Trophoblast cell (in vitro differentiated cells and primary cell): ENCODE results near the gene KCND2.
A peak's percentile ranks its signal among the peaks of the same experiment; 100 is the strongest.

Source experiments
- DNase-seq, 2 donors: peaks; one replicate each; pipeline ENCODE4 v3.0.0-alpha.2; 2016
- H2AFZ ChIP-seq: 2 replicates; pipeline ENCODE4 v1.6.1; 2013; ENCODE audit warnings: low read length, moderate library complexity, mild to moderate bottlenecking; ENCODE audit not compliant: insufficient read depth, poor library complexity
- H2AK5ac ChIP-seq: 2 replicates; pipeline ENCODE4 v1.6.1; 2013; ENCODE audit warnings: mild to moderate bottlenecking, low read length
- H2BK120ac ChIP-seq: 2 replicates; pipeline ENCODE4 v1.6.1; 2013; ENCODE audit warnings: low read length, mild to moderate bottlenecking, moderate library complexity; ENCODE audit not compliant: insufficient read depth, poor library complexity
- H2BK12ac ChIP-seq: 2 replicates; pipeline ENCODE4 v1.6.1; 2013; ENCODE audit warnings: mild to moderate bottlenecking, low read length, moderate library complexity
- H2BK5ac ChIP-seq: 2 replicates; pipeline ENCODE4 v1.6.1; 2013; ENCODE audit warnings: low read length, low read depth, moderate library complexity, mild to moderate bottlenecking; ENCODE audit not compliant: poor library complexity
- H3K14ac ChIP-seq: 2 replicates; pipeline ENCODE4 v1.6.1; 2013; ENCODE audit warnings: mild to moderate bottlenecking, low read length
- H3K18ac ChIP-seq: 2 replicates; pipeline ENCODE4 v1.6.1; 2013; ENCODE audit warnings: mild to moderate bottlenecking, low read length
- H3K23ac ChIP-seq: 2 replicates; pipeline ENCODE4 v1.6.1; 2013; ENCODE audit warnings: low read length
- H3K27ac ChIP-seq: 2 replicates; pipeline ENCODE4 v1.5.1; 2013; ENCODE audit warnings: low read depth, mild to moderate bottlenecking, inconsistent platforms, low read length, moderate library complexity
- H3K27me3 ChIP-seq: 2 replicates; pipeline ENCODE4 v1.6.1; 2013; ENCODE audit warnings: inconsistent platforms, mild to moderate bottlenecking, low read length, moderate library complexity; ENCODE audit not compliant: insufficient read depth
- H3K36me3 ChIP-seq, 2 experiments: 1 replicate in 1 of 2; 2 replicates in 1 of 2; pipeline ENCODE4 v1.6.1; 2013; ENCODE audit warnings: low read length in 2 of 2, mild to moderate bottlenecking in 2 of 2, moderate library complexity in 1 of 2; ENCODE audit not compliant: insufficient read depth in 2 of 2, control insufficient read depth in 1 of 2
- H3K4ac ChIP-seq: 2 replicates; pipeline ENCODE4 v1.6.1; 2013; ENCODE audit warnings: low read depth, mild to moderate bottlenecking, low read length, moderate library complexity
- H3K4me1 ChIP-seq, 2 experiments: 1 replicate in 1 of 2; 2 replicates in 1 of 2; pipeline ENCODE4 v1.6.1; 2013; ENCODE audit warnings: low read length in 2 of 2, mild to moderate bottlenecking in 2 of 2, moderate library complexity in 1 of 2; ENCODE audit not compliant: insufficient read depth in 2 of 2, control insufficient read depth in 1 of 2
- H3K4me2 ChIP-seq: 2 replicates; pipeline ENCODE4 v1.6.1; 2013; ENCODE audit warnings: inconsistent platforms, mild to moderate bottlenecking, low read length, moderate library complexity
- H3K4me3 ChIP-seq: 2 replicates; pipeline ENCODE4 v1.5.1; 2013; ENCODE audit warnings: mild to moderate bottlenecking, low read depth, low read length, inconsistent platforms
- H3K79me1 ChIP-seq: one replicate; pipeline ENCODE4 v1.6.1; 2013; ENCODE audit warnings: low read length
- H3K79me2 ChIP-seq: 2 replicates; pipeline ENCODE4 v1.6.1; 2013; ENCODE audit warnings: low read length, mild to moderate bottlenecking; ENCODE audit not compliant: control insufficient read depth, insufficient read depth, poor library complexity
- H3K9ac ChIP-seq: 2 replicates; pipeline ENCODE4 v1.6.1; 2013; ENCODE audit warnings: mild to moderate bottlenecking, low read length
- H3K9me3 ChIP-seq: 2 replicates; pipeline ENCODE4 v1.6.1; 2013; ENCODE audit warnings: low read depth, mild to moderate bottlenecking, control low read depth, inconsistent platforms, low read length; ENCODE audit not compliant: insufficient read depth
- H4K12ac ChIP-seq: 2 replicates; pipeline ENCODE4 v1.6.1; 2013; ENCODE audit warnings: low read depth, mild to moderate bottlenecking, low read length, moderate library complexity
- H4K8ac ChIP-seq: 2 replicates; pipeline ENCODE4 v1.6.1; 2013; ENCODE audit warnings: low read depth, mild to moderate bottlenecking, low read length, moderate library complexity
- H4K91ac ChIP-seq: one replicate; pipeline ENCODE4 v1.6.1; 2013; ENCODE audit warnings: low read depth, mild to moderate bottlenecking, low read length, moderate library complexity
- WGBS: extraction: QIAGEN DNeasy Blood & Tissue Kit; methylation state at CpG from one replicate; pipeline ENCODE4 v1.1.7; 2013; ENCODE audit warnings: missing lambda C conversion rate; ENCODE audit not compliant: insufficient read length, insufficient coverage; ENCODE audit errors: extremely low coverage; 5-methylcytosine and 5-hydroxymethylcytosine counted together

KCND2 gene

DNA sequence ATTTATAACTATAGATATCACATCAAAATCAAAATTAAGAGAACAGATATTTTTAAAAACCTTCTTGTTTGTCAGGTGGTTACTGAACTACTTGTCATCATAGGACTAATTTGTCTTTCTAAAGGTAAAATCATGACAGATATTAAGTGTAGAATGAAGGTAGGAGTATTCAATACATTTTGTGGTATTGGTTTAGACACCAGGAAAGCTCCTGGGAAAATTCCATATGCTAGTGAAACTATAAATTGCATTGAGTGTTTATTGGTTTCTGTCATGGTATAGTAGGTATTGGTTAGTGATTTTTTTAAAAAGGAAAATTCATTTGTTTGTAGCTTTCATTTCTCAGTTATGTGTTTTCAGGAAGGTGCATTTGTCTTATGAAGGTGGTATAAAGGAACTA is 132.7 kb downstream of the KCND2 start:
- no peak overlapping the region for H3K23ac ChIP-seq
- H3K36me3 ChIP-seq: no peaks in the 10 kb centered on the region

DNA sequence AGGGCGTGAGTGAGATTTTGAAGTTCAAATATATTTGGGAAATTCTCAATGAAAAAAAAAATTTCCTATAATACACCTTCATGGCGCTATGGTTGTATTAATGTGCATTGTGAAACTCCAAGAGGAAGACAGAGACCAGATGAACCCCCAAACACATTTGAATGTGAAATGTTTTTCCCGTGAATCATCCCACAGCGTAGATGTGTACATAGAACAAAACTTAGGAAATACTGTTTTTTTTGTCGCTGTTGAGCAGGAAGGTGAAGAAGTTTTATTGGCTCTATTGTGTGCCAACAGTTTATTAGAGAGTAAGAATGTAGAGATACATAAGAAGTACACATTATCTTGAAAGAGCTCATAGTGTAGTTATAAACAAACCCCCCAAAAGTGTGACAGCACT is 134.0 kb downstream of the KCND2 start:
- Histone ChIP-seq H3K9me3 (no peaks in the 10 kb centered on the region), H3K27me3 (no peaks in the 10 kb centered on the region), H3K4ac (no peak overlapping the region), H3K23ac (no peak overlapping the region), H2AK5ac (no peak overlapping the region), H3K9ac (no peak overlapping the region), H2BK5ac (no peak overlapping the region), H2AFZ (no peak overlapping the region), H3K14ac (no peak overlapping the region), H3K4me2 (no peak overlapping the region), H3K79me2 (no peaks in the 10 kb centered on the region), H4K8ac (no peak overlapping the region), H3K18ac (no peak overlapping the region), H2BK120ac (no peak overlapping the region), H4K91ac (no peak overlapping the region), H3K4me1 (no peaks in the 10 kb centered on the region), H3K79me1 (no peaks in the 10 kb centered on the region), H4K12ac (no peak overlapping the region), H3K4me3 (no peak overlapping the region), H2BK12ac (no peak overlapping the region), H3K27ac (no peak overlapping the region), H3K36me3 (no peaks in the 10 kb centered on the region)
- no CpG with 5 or more reads among the region's 5 CpGs for WGBS
- DNase-seq: peak in 1 of 2 donors; percentile 38

More for the DNA sequence above, 132.7 kb downstream of the KCND2 start:
- Histone ChIP-seq H3K27ac (no peak overlapping the region), H2BK5ac (no peak overlapping the region), H4K91ac (no peak overlapping the region), H3K9ac (no peak overlapping the region), H4K12ac (no peak overlapping the region), H3K9me3 (no peaks in the 10 kb centered on the region), H3K4ac (no peak overlapping the region), H3K79me2 (no peaks in the 10 kb centered on the region), H3K4me1 (no peaks in the 10 kb centered on the region), H3K27me3 (no peaks in the 10 kb centered on the region), H3K18ac (no peak overlapping the region), H3K14ac (no peak overlapping the region), H3K79me1 (no peaks in the 10 kb centered on the region), H2BK120ac (no peak overlapping the region), H3K4me2 (no peak overlapping the region), H2BK12ac (no peak overlapping the region), H4K8ac (no peak overlapping the region), H2AFZ (no peak overlapping the region), H3K4me3 (no peak overlapping the region), H2AK5ac (no peak overlapping the region)
- no peak for DNase-seq

DNA sequence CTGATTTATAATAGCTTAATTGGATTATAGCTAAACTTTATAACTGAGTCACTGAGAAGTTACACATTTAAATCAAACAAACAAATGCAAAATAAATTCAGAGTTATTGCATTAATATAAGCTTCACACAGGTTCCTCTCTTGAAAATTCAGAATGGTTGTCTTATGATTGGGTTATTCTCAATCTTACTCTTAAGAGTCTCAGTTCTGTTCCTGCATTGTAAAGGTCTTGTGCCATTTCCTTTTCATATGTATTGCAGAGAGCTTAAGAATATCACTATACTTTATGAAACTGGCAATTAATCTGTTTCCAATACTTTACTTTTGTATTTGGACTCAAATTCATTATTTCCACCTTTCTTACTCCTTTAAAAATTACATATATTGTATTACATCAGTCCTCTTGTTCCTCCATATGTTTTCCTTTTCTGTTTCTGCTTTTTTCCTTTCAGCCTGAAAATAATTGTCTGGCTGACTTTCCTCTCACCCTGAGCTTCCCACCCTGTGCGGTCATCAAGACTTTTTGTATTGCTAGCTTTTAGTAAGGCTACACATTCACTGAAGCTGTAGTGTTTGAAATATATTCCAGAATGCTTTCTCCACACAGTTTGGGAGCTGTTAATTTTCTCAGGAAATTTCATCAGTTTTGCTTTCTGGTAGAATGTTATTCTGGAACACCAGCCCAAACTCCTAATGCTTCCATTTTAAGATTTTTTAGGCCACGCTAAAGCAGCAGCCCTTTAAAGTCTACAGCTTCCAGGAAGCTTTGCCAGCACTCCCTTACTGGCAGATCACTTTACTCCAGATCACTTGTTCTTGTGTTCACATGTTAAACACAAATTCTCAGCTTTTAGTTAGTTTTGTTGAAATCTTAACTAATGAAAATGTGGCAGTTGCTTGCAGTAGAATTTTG is 139.4 kb downstream of the KCND2 start:
- no peak overlapping the region for H3K18ac ChIP-seq
- no peak overlapping the region for H2BK5ac ChIP-seq
- no peak overlapping the region for H2BK12ac ChIP-seq
- no peak overlapping the region for H3K14ac ChIP-seq
- no peak overlapping the region for H3K4ac ChIP-seq
- H3K36me3 ChIP-seq: no peaks in the 10 kb centered on the region
- no peak overlapping the region for H4K12ac ChIP-seq
- H3K27me3 ChIP-seq: no peaks in the 10 kb centered on the region
- no peaks in the 10 kb centered on the region for H3K79me2 ChIP-seq
- H2BK120ac ChIP-seq: no peak overlapping the region
- H3K27ac ChIP-seq: no peak overlapping the region
- H3K79me1 ChIP-seq: no peaks in the 10 kb centered on the region
- no peak overlapping the region for H3K4me3 ChIP-seq
- no peak overlapping the region for H2AFZ ChIP-seq
- WGBS: no CpG with 5 or more reads among the region's 2 CpGs
- no peak overlapping the region for H3K4me2 ChIP-seq
- H2AK5ac ChIP-seq: no peak overlapping the region
- no peak overlapping the region for H4K91ac ChIP-seq
- no peak overlapping the region for H3K23ac ChIP-seq
- no peaks in the 10 kb centered on the region for H3K9me3 ChIP-seq
- DNase-seq: no peak
- H3K9ac ChIP-seq: no peak overlapping the region
- H4K8ac ChIP-seq: no peak overlapping the region
- no peaks in the 10 kb centered on the region for H3K4me1 ChIP-seq

DNA sequence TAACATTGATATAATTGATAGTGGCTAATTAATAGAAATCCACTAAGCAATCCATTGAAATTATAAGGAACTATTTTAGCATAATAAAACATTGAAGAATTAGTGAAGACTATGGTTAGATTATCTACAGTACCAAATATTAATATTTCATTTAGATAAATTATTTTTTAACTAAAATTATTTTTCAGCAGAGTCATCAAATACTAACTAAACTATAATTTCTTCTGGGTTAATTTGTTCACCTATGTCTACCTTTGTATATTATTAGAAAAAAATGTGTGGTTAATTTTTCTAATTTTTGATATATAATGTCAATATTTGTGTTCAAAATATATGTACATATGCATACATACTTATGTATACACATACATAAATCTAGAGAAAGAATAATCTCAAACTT is 140.2 kb downstream of the KCND2 start:
- no peak overlapping the region for H4K8ac ChIP-seq
- no peak overlapping the region for H3K27ac ChIP-seq
- H3K14ac ChIP-seq: no peak overlapping the region
- H3K23ac ChIP-seq: no peak overlapping the region
- H3K27me3 ChIP-seq: no peaks in the 10 kb centered on the region
- no peak overlapping the region for H3K9ac ChIP-seq
- H3K18ac ChIP-seq: no peak overlapping the region
- H4K12ac ChIP-seq: no peak overlapping the region
- no peak overlapping the region for H3K4me3 ChIP-seq
- H2BK12ac ChIP-seq: no peak overlapping the region
- H4K91ac ChIP-seq: no peak overlapping the region
- no peaks in the 10 kb centered on the region for H3K36me3 ChIP-seq
- H2BK5ac ChIP-seq: no peak overlapping the region
- no peak overlapping the region for H2AFZ ChIP-seq
- H3K9me3 ChIP-seq: no peaks in the 10 kb centered on the region
- no peak overlapping the region for H3K4ac ChIP-seq
- no peak for DNase-seq
- no peak overlapping the region for H2AK5ac ChIP-seq
- H3K4me2 ChIP-seq: no peak overlapping the region
- H3K79me2 ChIP-seq: no peaks in the 10 kb centered on the region
- no peak overlapping the region for H2BK120ac ChIP-seq
- no peaks in the 10 kb centered on the region for H3K4me1 ChIP-seq
- H3K79me1 ChIP-seq: no peaks in the 10 kb centered on the region
